ENCODE measurements around the gene SPRYD7.
"Not testable (repeated sequence)": the region's sequence is repeated elsewhere in the genome, so short reads cannot be mapped to it uniquely, and the experiment has no call there.

Gene SPRYD7

DNA sequence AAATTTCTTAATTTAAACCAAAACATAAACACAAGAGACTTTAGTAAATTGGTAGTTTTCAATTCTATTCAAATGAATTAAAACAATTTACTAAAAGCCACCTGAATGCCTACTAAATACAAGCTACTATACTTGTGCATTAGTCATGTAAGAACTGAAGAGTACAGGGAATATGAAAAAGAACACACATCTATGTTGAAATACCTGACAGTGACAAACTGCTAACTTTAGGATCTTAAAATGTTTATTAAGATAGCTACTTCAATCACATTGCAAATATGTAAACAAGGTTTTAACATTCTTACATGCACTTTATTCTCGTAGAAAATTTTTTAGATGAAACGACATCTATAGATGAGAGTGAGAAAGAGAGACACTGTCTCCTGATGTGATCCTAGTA is 4.1 kb downstream of the SPRYD7 start:
- no peak for DNase-seq

DNA sequence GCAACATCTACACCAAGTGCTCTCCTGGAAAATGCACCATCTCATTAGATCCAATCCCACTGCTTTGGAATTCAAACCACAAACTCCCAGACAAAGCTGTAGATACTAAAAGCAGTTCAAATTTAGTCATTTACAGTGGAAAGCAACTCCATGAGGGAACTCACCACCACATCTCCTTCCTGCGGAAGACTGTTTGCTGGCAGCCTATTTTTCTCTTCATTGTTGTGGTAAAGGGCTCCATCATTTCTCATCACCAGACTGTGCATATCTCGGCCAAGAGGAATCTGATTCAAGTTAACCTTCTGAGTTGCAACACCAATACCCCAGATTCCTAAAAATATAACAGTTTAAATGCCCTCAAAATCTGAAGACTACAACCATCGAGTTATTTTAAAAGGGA is 8.4 kb downstream of the SPRYD7 start:
- no peak for DNase-seq

DNA sequence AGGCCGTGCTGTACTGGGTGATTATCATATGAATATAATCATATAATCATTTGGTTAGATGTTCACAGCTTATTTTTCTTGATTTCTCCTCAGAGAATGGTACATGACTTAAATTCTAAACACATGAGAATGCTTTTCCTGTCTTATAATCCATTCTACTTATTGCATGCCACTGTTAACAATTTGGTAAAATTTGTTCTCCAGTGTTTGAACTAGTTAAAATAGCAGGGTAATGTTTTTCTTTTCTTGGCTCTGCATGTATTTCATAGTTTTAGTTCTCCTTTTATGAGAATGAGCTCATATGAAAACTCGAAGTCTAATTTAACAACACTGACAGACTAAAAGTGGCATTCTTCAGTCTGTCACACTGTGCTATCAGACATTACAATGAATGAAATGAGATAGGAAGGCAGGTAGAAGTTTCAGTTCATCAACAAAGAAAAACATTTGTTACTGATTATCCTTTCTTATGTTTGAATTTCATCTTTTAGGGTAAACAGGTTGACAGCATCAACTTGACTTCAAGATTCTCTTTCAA is 10.2 kb downstream of the SPRYD7 start:
- no peak for DNase-seq

DNA sequence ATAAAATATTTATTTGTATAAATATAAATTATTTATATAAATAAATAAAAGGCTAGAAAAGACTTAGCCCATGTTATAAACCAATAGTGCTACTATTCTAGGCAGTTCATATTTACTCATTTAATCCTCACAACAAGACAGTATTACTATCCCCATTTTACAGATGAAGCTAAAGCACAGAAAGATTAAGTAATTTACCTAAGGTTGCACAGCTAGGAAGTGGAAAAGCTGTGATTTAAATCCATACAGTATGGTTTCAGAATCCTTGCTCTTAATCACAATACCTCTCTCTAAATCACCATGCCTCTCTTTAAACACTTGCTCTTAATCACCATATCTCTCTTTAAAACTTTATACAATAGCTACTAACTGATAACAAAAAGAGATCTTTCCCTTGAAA is 13.8 kb downstream of the SPRYD7 start:
- DNase-seq, result no peak

DNA sequence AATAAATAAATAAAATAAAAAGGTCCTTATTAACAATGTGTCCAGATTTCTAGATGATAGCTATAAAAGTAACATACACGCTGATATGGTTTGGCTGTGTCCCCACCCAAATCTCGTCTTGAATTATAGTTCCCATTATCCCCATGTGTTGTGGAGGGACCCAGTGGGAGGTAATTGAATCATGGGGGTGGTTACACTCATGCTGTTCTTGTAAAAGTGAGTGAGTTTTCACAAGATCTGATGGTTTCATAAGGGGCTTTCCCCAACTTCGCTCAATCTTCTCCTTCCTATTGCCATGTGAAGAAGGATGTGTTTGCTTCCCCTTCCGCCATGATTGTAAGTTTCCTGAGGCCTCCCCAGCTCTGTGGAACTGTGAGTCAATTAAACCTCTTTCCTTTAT is 15.2 kb downstream of the SPRYD7 start:
- DNase-seq, result not testable (repeated sequence)

DNA sequence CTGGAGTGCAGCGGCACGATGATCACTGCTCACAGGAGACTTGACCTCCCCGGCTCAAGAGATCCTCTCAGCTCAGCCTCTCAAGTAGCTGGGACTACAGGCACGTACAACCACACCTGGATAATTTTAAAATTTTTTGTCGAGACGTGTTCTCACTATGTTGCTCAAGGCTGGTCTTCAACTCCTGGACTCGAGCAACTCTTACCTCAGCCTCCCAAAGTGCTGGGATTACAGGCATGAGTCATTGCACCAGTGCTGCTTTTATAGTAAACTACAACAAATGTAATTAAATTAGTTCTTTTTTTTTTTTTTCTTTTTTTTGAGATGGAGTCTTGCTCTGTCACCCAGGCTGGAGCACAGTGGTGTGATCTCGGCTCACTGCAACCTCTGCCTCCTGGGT is 18.0 kb downstream of the SPRYD7 start:
- not testable (repeated sequence) for DNase-seq

DNA sequence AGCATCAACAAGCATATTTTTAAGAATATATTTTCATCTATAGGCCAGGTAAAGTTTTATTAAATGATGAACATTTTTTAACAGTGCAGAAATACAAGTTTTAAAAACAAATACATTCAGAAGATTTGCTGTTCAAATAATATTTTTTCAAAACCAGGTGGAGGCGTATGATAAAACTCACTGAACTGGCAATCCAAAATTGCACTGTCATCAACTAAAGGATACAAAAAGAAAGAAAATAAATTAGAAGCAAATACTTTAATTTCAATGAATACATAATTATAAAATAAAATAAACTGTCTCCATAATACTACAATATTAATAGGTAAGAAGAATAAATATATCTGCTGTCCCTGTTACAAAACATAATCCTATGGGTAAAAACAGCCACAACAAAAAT is 21.2 kb downstream of the SPRYD7 start:
- no peak for DNase-seq

DNA sequence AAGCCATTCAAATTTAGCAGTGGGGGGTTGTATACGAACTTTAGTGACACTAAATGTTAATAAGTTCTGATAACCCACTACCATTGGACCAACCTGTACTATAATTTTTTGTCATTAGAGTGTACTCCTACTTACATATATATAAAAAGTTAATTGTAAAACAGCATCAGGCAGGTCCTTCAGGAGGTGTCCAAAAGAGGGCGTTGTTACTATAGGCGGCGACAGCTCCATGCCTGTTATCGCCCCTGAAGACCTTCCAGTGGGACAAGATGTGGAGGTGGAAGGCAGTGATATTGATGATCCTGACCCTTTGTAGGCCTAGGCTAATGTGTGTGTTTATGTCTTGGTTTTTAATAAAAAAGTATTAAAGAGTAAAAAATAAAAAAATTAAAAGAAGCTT is 27.5 kb downstream of the SPRYD7 start:
- DNase-seq, result no peak

DNA sequence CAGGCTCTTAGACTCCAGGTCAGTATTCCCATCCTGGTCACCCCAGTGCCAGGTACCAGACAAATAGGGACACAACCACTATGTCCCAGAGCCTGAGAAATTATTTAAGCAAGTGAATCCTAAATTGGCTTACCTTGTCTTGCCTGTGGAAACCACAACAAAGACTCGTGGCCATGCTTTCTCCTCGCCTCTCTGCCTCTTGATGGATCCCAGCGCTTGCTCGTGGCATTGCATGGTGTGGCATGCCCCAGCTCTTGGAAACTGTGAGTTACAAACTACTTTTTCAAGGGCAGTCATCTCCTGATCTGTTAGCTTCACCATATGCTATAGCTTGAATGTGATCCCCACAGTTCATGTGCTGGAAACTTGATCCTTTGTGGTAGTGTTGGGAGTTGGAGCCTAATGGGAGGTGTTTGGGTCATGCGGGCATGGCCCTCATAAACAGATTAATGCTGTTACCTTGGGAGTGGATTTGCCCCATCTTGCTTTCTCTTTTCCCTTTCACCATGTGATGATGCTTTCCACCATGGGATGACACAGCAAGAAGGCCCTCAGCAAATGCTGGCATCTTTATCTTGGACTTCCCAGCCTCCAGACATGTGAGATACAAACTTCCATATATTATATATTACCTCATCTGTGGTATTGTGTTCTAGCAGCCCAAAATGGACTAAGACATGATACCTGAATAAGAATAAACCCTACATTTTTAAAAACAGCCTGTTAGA is 31.2 kb downstream of the SPRYD7 start:
- DNase-seq, result no peak

DNA sequence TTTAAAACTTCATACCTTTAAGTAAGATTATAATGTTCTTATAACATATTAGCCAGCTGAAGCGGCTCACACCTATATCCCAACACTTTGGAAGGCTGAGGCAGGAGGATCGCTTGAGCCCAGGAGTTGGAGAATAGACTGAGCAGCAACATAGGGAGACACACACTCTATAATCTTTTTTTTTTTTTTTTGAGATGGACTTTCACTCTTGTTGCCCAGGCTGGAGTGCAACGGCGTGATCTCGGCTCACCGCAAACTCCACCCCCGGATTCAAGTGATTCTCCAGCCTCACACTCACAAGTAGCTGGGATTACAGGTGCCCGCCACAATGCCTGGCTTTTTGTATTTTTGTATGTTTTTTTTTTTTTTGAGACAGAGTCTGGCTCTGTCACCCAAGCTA is 37.3 kb downstream of the SPRYD7 start:
- no peak for DNase-seq

DNA sequence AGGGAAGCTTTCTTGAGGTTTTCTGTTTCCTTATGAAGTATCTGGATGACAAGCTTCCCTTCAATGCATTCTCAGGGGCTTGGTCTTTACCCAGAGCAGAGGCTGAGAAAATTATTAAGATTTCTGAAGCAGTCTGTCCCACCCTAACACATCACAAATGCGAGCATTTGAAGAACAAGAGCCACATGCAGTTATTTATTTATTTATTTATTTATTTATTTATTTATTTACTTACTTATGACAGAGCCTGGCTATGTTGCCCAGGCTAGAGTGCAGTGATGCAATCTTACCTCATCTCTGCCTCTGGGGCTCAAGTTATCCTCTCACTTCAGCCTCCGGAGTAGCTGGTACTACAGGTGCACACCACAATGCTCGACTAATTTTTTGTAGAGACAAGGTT is 38.4 kb downstream of the SPRYD7 start:
- DNase-seq, result no peak

DNA sequence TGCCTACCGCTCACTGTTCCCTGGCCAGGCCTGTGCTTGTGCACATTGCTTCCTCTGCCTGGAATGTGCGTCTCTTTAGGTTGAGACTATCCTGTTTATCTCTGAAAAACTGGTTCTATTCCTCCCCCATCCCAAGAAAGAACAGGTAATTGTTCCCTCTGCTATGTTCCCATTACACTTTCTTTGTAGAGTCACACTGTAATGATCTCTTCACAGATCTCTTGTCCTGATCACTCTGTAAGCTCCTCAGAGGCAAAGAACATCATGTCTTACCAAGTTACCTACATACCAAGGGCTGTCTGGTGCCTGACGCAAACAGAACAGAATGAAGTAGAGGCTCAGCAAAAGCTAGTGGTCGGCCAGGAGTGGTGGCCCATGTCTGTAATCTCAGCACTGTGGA is 40.3 kb downstream of the SPRYD7 start:
- no peak for DNase-seq

DNA sequence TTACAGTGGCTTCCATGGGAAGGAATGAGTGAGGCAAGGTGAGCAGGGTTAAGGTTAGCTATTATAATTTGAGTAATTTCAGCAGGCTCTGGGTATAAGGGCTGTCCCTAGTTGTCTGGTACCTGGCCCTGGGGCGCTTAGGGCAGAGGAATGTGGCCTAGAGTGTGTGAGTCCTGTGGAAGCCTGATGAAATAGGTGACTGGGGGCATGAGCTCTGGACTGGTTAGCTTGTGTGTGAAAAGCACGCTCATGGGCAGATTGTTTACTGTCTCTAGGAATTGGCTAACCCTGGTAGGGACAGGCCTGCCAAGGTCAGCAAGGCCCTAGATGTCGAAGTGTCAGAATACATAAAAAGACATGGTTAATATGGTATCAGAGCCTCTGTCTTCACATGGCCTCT is 42.5 kb downstream of the SPRYD7 start:
- no peak for DNase-seq

DNA sequence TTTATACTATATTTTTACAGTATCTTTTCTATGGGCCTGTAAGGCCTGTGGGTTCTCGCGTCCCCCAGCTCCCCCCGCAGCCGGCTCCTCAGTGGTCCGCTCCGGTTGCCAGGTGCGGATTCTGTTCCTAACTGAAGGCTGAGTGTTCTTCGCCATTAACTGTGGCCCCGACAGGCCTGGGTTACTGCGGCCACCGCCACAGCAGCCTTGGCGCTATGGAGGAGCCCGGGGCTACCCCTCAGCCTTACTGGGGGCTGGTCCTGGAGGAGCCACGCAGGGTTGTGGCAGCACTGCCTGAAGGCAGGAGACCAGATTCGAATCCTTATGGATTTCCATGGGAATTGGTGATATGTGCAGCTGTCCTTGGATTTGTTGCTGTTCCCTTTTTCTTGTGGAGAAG is 45.8 kb downstream of the SPRYD7 start:
- no peak for DNase-seq

DNA sequence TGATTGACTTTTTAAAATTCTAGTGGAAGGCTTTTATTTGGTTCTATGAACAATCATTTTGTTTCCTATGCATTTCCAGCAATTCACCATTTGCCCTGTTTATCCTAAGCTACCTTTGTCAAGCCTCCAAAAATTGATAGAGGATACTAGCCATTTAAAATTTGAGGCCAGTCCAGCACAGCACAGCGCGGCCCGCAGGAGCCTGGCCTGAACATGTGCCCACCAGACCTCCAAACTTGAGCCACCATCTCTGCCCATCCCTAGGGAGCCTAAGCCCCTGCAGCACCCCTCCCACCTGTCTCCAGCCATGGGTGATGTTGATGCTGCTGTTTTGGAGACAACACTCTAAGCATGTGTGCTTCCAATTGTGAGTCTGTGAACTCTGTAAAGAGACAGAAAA is 57.5 kb downstream of the SPRYD7 start:
- DNase-seq, result no peak

DNA sequence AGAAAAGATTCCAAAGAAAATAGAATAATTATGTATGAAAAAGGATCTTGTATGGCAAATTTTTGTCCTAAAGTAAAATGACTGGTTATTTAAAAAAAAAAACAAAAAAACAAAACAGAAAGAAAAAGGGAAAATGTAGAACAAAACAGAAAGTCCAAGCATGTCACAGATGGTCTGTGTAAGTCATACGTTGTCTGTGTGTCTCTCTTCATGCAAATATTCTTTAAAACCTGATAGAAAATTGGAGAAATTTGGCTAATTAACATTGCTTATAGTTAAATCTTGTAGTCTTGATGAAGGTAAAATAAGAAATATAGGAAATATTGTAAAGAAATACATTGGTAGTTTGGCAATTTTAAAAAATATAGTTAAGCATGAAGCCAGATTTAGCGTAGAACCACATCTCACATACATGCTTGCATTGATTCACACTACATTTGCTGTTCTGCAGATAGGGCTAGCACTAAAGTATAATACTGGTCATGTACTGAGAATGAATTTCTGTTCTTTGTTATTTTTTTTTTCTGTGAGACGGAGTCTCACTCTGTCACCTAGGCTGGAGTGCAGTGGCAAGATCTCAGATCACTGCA is 58.4 kb downstream of the SPRYD7 start:
- DNase-seq, result no peak

DNA sequence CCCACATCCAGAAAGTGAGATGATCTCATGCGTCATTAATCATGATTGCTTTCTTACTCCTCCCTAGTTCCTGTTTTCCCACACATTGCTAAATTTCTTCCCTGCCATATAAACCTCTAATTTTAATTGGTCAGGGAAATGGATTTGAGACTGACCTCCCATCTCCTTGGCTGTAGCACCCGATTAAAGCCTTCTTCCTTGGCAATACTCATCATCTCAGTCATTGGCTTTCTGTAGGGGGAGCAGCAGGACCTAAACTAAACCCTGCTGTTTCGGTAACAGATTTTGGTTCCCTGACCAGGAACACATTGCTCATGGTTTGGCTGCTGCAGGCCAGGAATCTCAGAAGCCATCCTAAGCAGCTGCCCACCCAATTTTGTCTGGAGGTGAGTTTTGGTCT is 61.7 kb downstream of the SPRYD7 start:
- no peak for DNase-seq

DNA sequence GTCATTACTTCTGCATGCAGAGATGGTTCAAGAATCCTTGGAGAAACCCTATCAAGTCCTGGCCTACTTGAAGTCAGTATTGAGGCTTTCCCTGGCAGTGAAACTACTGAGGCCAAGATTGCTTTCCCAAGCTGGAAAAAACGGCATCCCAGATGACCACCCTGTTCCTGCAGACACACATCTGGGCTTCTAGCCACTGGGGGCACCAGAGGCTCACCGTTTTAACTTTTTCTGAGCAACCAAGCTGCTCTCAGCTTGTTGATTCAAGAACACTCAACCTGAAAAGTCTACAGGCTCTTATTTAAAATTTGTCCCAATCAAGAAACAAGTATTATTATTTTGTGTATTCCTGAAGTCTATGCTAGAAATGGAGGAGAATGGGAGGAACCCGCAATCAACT is 66.6 kb downstream of the SPRYD7 start:
- DNase-seq, result no peak

DNA sequence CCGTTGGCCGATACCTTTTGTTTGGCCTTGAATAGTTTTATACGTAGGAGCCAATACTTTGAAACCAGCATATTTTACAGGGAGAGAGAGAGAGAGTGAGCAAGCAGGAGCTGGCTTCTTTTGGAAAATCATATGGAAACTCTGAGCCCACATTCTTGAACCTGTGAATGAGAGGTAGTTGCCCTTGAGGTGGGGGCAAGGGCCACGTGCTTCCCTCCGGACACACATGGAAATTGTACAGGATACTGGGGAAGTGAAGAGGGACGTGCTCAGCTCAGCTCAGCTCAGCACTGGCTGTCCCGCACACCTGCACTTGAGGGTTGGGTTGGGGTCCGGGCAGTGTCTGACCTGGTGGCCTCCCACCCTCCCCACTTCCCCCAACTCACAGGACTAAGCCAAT is 68.3 kb downstream of the SPRYD7 start:
- no peak for DNase-seq

DNA sequence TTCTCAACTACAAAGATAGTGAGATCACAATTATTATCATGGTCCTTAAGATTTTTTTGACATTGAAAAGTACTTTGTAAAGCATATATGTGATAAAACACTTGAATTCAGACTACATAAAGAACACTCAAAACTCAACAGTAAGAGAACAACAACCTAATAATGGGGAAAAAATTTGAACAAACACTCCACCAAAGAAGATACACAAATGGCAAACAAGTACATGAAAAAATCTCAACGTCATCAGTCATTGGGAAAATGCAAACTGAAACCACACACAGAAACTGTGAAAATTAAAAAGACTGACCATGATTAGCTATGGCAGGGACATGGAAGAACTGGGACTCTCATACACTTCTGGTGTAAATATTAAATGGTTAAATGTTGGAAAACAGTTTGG is 70.9 kb downstream of the SPRYD7 start:
- no peak for DNase-seq

DNA sequence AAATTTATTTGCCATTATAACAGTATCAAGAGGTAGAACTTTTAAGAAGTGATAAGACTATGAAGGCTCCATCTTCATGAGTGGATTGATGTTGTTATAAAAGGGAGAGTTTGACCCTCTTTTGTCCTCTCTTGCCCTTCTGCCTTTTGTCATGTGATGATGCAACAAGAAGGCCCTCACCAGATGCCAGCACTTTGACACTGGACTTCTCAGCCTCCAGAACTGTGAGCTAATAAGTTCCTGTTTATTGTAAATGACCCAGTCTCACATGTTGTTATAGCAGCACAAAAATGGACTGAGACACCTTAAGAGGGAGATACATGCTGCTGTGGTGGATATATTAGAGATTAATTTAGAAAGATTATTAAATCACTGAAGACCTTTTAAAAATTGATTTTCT is 71.6 kb downstream of the SPRYD7 start:
- DNase-seq, result no peak

Measured in KG1 (cell line).